H54 (cell line): ENCODE measurements around the gene CUTA.

Source experiments
- DNase-seq: peaks from one replicate; pipeline ENCODE4 v3.0.0; 2011; ENCODE audit warnings: low spot score, mixed read lengths; ENCODE audit not compliant: insufficient read length
- FAIRE-seq: peaks from 3 replicates; lab custom pipeline; 2011; peaks lifted over from hg19 to GRCh38; lab: Jason Lieb, UNC
- POLR2A ChIP-seq: IDR thresholded peaks from 2 replicates; pipeline ENCODE4 v1.6.1; 2011; ENCODE audit warnings: low read depth, mild to moderate bottlenecking, low read length

CUTA gene

GRCh38 chr6:33445119-33445603, 27.3 kb upstream of the CUTA start:
- FAIRE-seq (no peak), DNase-seq (no peak)
- no peak for TF ChIP-seq POLR2A

- no peak for FAIRE-seq
Measured at GRCh38 chr6:33443619-33444504, 26.0 kb upstream of the CUTA start.

GRCh38 chr6:33443025-33443424, 25.1 kb upstream of the CUTA start:
- no peak for TF ChIP-seq POLR2A
- no peak for FAIRE-seq
- DNase-seq, result no peak

More at GRCh38 chr6:33443619-33444504, 26.0 kb upstream of the CUTA start:
- DNase-seq, result no peak
- no peak for TF ChIP-seq POLR2A

- FAIRE-seq, result no peak
Measured at GRCh38 chr6:33442283-33442682, 24.4 kb upstream of the CUTA start.

GRCh38 chr6:33441457-33441856, 23.6 kb upstream of the CUTA start:
- no peak for TF ChIP-seq POLR2A
- DNase-seq, result no peak
- FAIRE-seq, result no peak

More at GRCh38 chr6:33442283-33442682, 24.4 kb upstream of the CUTA start:
- no peak for TF ChIP-seq POLR2A
- no peak for DNase-seq

GRCh38 chr6:33440649-33441309, 22.9 kb upstream of the CUTA start:
- TF ChIP-seq POLR2A, result no peak
- FAIRE-seq (no peak), DNase-seq (no peak)

GRCh38 chr6:33439956-33440648, 22.2 kb upstream of the CUTA start:
- DNase-seq (no peak), FAIRE-seq (no peak)
- no peak for TF ChIP-seq POLR2A

GRCh38 chr6:33438978-33439594, 21.2 kb upstream of the CUTA start:
- no peak for TF ChIP-seq POLR2A
- DNase-seq (no peak), FAIRE-seq (no peak)

- no peak for TF ChIP-seq POLR2A
- no peak for DNase-seq
- no peak for FAIRE-seq
Measured at GRCh38 chr6:33437666-33438065, 19.8 kb upstream of the CUTA start.

- no peak for TF ChIP-seq POLR2A
- no peak for DNase-seq
- no peak for FAIRE-seq
Measured at GRCh38 chr6:33434961-33435360, 17.1 kb upstream of the CUTA start.

- no peak for FAIRE-seq
Measured at GRCh38 chr6:33433544-33434191, 15.8 kb upstream of the CUTA start.

GRCh38 chr6:33433001-33433543, 15.2 kb upstream of the CUTA start:
- TF ChIP-seq POLR2A, result no peak
- no peak for DNase-seq
- no peak for FAIRE-seq

More at GRCh38 chr6:33433544-33434191, 15.8 kb upstream of the CUTA start:
- TF ChIP-seq POLR2A, result no peak
- no peak for DNase-seq

GRCh38 chr6:33432546-33432945, 14.6 kb upstream of the CUTA start:
- no peak for FAIRE-seq
- TF ChIP-seq POLR2A, result no peak
- no peak for DNase-seq
